ENCODE results near the gene VPREB3. TPM values are rescaled to one million over a fixed set of nuclear protein-coding genes. Genes with fewer than 3 reads are reported as not detected.

VPREB3 gene
- total and polyA plus RNA-seq, 10 of the 15 experiments (the other 5 are each of a cell fraction or from before 2014, with no cell fraction given), result 0.75 to 79.5 (median 23.8) TPM

DNA sequence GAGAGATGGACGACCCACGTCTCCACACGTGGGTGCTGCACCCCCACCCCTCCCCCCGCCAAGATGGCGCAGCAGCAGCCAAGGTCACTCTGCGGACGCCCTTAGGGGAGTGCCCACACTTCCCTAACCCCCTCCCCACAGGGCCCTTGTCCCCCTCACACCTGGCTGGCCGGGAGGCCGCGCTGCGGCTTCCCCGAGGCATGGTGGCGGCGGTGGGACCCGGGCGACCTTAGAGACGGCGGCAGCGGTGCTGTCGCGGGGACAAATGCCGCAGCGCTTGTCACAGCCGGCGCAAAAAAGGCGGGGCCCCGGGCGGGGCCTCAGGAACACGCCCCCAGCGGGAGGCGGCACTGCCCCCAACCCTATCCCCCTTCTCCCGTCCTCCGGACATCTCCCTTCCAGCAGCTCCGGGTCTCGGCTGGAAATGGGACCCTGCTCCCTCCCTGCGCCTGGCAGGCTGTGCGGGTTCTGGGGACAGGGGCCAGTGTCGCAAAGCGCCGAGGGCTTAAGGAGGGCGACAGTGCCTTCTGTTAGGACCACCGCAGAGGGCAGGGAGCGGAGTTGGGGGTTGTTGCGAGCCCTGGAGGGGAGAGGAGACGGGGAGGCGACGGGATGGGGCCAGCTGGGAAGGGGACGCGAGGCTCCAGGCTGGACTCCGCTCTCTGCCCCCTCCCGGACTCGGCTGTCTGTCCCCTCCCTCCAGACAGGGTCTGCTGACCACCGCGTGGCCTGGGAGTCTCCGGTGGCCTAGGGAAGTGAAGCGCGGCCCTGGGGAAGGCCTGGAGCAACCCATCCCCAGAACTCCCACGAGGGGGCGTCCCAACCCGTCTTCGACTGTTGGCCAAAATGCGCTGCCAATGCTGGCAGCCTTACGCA lies 13.7 kb upstream of the VPREB3 start, which contains the start of gene CHCHD10 (continued):
- TF ChIP-seq, protein P1, sequence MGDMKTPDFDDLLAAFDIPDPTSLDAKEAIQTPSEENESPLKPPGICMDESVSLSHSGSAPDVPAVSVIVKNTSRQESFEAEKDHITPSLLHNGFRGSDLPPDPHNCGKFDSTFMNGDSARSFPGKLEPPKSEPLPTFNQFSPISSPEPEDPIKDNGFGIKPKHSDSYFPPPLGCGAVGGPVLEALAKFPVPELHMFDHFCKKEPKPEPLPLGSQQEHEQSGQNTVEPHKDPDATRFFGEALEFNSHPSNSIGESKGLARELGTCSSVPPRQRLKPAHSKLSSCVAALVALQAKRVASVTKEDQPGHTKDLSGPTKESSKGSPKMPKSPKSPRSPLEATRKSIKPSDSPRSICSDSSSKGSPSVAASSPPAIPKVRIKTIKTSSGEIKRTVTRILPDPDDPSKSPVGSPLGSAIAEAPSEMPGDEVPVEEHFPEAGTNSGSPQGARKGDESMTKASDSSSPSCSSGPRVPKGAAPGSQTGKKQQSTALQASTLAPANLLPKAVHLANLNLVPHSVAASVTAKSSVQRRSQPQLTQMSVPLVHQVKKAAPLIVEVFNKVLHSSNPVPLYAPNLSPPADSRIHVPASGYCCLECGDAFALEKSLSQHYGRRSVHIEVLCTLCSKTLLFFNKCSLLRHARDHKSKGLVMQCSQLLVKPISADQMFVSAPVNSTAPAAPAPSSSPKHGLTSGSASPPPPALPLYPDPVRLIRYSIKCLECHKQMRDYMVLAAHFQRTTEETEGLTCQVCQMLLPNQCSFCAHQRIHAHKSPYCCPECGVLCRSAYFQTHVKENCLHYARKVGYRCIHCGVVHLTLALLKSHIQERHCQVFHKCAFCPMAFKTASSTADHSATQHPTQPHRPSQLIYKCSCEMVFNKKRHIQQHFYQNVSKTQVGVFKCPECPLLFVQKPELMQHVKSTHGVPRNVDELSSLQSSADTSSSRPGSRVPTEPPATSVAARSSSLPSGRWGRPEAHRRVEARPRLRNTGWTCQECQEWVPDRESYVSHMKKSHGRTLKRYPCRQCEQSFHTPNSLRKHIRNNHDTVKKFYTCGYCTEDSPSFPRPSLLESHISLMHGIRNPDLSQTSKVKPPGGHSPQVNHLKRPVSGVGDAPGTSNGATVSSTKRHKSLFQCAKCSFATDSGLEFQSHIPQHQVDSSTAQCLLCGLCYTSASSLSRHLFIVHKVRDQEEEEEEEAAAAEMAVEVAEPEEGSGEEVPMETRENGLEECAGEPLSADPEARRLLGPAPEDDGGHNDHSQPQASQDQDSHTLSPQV (IDR thresholded peaks at IDR 0.05), result no peak
- TF ChIP-seq SIX5 (IDR thresholded peaks at IDR 0.05; ENCODE audit: low read depth, low read length, severe bottlenecking) (no peak), EGR1 (IDR thresholded peaks at IDR 0.05; ENCODE audit: borderline replicate concordance in 1 of 2, low read depth in 2 of 2, low read length in 2 of 2) (0 out of 3 replicates have a peak, but pooled peaks of 1 of the 2 experiments have one; percentile 49), SPI1 (IDR thresholded peaks at IDR 0.05; ENCODE audit: borderline replicate concordance, insufficient read depth, low read depth, low read length) (peak; percentile 20; the same call in 1 of the 2 replicates), CHD1 (IDR thresholded peaks at IDR 0.05; ENCODE audit: low read depth, low read length) (no peak), ESRRA (IDR thresholded peaks at IDR 0.05; ENCODE audit: low read length) (peak; percentile 96; the same call in 1 of the 2 replicates), NFYA (IDR thresholded peaks at IDR 0.05; ENCODE audit: borderline replicate concordance, low read depth, low read length) (no peak), CBX3 (IDR thresholded peaks at IDR 0.05; ENCODE audit: borderline replicate concordance, low read depth) (no peak), POLR2AphosphoS2 (IDR thresholded peaks at IDR 0.05; ENCODE audit: low read depth, low read length) (no peak), CREM (IDR thresholded peaks at IDR 0.05; ENCODE audit: low read depth) (0 out of 2 replicates have a peak, but pooled peaks have one; percentile 47), SMARCA5 (IDR thresholded peaks at IDR 0.05) (peak; percentile 72; the same call in 1 of the 2 replicates), ATF7 (IDR thresholded peaks at IDR 0.05; ENCODE audit: low read depth) (no peak), JUND (IDR thresholded peaks at IDR 0.05; ENCODE audit: low read depth, low read length) (no peak), BACH1 (IDR thresholded peaks at IDR 0.05; ENCODE audit: borderline replicate concordance) (0 out of 2 replicates have a peak, but pooled peaks have one; percentile 50), YY1 (IDR thresholded peaks at IDR 0.05; ENCODE audit: low read depth, low read length) (peak; percentile 96), SRF (IDR thresholded peaks at IDR 0.05; ENCODE audit: low read depth in 2 of 2, low read length in 2 of 2) (no peak), MYC (IDR thresholded peaks at IDR 0.05; ENCODE audit: insufficient read depth, insufficient read length, insufficient replicate concordance, low read length, severe bottlenecking) (peak; percentile 59), KAT2A (conservative IDR thresholded peaks at IDR 0.05; ENCODE audit: control insufficient read depth, low read depth, low read length) (no peak), CREB1 (IDR thresholded peaks at IDR 0.05; ENCODE audit: low read depth) (peak; percentile 75), ZNF622 (IDR thresholded peaks at IDR 0.05) (no peak), IRF4 (IDR thresholded peaks at IDR 0.05; ENCODE audit: low read depth, low read length) (no peak), RUNX3 (IDR thresholded peaks at IDR 0.05; ENCODE audit: low read length) (no peak; the same call in 1 of the 2 replicates)
- TF ChIP-seq, protein P2, sequence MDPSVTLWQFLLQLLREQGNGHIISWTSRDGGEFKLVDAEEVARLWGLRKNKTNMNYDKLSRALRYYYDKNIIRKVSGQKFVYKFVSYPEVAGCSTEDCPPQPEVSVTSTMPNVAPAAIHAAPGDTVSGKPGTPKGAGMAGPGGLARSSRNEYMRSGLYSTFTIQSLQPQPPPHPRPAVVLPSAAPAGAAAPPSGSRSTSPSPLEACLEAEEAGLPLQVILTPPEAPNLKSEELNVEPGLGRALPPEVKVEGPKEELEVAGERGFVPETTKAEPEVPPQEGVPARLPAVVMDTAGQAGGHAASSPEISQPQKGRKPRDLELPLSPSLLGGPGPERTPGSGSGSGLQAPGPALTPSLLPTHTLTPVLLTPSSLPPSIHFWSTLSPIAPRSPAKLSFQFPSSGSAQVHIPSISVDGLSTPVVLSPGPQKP (IDR thresholded peaks at IDR 0.05; ENCODE audit: low read depth, low read length), result no peak
- TF ChIP-seq, protein P3, sequence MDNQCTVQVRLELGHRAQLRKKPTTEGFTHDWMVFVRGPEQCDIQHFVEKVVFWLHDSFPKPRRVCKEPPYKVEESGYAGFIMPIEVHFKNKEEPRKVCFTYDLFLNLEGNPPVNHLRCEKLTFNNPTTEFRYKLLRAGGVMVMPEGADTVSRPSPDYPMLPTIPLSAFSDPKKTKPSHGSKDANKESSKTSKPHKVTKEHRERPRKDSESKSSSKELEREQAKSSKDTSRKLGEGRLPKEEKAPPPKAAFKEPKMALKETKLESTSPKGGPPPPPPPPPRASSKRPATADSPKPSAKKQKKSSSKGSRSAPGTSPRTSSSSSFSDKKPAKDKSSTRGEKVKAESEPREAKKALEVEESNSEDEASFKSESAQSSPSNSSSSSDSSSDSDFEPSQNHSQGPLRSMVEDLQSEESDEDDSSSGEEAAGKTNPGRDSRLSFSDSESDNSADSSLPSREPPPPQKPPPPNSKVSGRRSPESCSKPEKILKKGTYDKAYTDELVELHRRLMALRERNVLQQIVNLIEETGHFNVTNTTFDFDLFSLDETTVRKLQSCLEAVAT (IDR thresholded peaks at IDR 0.05), result no peak

All from GM12878 (cell line).